ENCODE measurements around the gene KLF7.

GRCh38 chr2:207182911-207183310 lies 17.2 kb upstream of the KLF7 start:
- no peak for TF ChIP-seq CTCF (conservative IDR thresholded peaks at IDR 0.05; ENCODE audit: low read length)
- TF ChIP-seq EZH2phosphoT487 (IDR thresholded peaks at IDR 0.05; ENCODE audit: borderline replicate concordance, low read depth, low read length) = no peak
